AG09309 (cell line): ENCODE measurements around the gene RNF13.

Source experiments
- DNase-seq: peaks from one replicate; pipeline ENCODE4 v3.0.0-alpha.2; 2010; ENCODE audit warnings: low read depth
- H3K4me3 ChIP-seq: 2 replicates; pipeline ENCODE4 v1.5.1; 2011; ENCODE audit warnings: mild to moderate bottlenecking, low read depth, low read length, moderate library complexity; ENCODE audit not compliant: control insufficient read depth
- CTCF ChIP-seq: IDR thresholded peaks from 2 replicates; pipeline ENCODE4 v1.5.1; 2011; ENCODE audit warnings: mild to moderate bottlenecking, low read depth, low read length, inconsistent platforms; ENCODE audit not compliant: insufficient read depth, control insufficient read depth; ENCODE audit errors: missing control alignments

RNF13 gene

DNA sequence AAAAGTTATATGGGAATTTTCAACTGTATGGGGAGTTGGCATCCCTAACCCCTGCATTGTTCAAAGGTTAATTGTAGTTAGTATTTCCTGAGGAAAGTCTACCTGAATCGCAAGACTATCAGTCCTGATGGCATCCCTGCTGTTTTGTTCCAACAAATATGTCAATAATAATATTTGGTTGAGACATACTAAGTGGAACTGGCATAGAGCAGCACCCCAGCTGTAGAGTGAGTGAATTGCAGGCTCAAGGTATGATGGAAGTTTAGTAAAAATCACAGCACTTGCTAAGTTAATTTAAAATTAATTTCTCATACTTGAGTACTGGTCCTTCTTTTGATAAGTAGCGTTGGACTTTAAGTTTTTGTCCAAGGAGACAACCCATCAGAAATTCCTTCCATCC lies 42.8 kb upstream of the RNF13 start:
- no peak for DNase-seq
- TF ChIP-seq CTCF, result peak; percentile 5
- H3K4me3 ChIP-seq, result no peak overlapping the region

GRCh38 chr3:149771652-149772271 lies 41.3 kb upstream of the RNF13 start:
- peak; percentile 86 for TF ChIP-seq CTCF
- DNase-seq, result no peak
- no peak overlapping the region for H3K4me3 ChIP-seq

DNA sequence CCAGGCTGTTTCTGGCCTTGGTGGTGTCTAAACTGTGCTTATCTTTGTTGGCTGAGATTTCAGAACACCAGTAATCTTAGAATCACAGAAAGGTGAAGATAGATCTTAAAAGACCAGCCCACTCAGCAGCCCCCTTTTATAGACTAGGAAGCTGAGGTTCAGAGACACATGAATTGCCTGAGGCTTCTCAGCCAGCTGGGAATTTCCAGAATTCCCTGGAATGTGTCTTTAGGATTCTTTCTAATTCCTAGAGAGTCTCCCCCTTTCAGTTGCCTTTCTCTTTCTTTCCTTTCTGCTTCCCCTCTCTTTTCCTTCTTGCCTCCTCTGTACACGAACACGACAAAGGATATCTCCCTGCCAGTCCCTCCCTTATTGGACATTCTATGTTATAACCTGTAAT lies 40.2 kb upstream of the RNF13 start:
- DNase-seq, result no peak
- no peak for TF ChIP-seq CTCF
- no peak overlapping the region for H3K4me3 ChIP-seq

DNA sequence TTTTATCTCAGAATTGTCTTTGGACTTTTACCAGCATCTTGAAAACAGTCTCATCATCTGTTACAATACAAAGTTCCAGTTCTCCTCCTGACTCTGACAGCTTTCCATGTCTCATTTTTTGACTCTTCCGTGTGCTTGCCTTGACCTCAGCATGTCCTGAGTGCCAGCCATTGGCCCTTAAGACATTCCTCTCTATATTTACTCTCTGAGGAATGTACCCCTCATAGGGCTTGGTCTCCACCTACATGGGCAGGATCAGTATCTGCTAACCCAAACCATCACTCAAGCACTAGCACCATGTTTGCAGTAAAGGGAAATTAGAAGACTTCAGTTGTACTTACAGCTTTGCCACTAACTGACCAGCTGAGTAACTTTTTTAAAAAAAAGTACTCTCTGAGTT lies 36.8 kb upstream of the RNF13 start:
- H3K4me3 ChIP-seq, result no peak overlapping the region
- no peak for DNase-seq
- no peak for TF ChIP-seq CTCF

DNA sequence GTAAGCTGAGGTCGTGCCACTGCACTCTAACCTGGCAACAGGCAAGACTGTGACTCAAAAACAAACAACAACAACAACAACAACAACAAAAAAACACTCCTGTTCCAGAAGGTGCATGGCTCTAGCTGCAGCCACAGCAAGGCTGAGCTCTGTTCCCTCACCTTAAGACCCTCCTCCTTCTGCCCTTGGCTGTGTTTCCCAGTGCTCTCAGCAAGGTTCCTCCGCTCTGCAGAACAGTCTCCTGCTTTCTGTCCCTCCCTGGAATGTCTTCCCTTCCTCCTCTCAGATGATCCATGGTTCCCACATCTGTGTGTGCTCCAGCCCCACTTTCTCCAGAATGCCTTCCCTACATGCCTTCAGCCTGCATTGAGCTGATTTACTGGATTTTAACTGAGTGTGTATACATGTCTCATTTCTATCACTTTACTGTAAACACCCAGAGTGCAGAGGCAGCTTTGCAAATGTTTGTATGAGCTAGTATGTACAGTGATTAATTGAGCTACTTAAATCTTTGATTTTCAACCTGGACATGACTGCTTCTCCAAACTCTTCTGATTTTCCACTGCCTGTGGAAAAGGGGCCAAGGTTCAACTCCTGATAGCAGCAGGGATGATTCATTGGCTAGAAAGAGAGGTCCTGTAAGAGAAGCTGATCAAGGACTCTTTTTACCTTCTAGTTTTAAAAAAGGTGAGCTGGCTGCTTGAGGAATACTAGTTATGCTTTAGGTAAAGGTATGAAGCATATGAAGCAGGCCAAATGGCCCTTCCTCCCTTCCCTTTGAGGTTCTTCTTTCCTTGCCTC lies 35.4 kb upstream of the RNF13 start:
- H3K4me3 ChIP-seq, result no peak overlapping the region
- no peak for DNase-seq
- TF ChIP-seq CTCF, result no peak

GRCh38 chr3:149781211-149781610 lies 31.8 kb upstream of the RNF13 start:
- no peak for TF ChIP-seq CTCF
- no peak overlapping the region for H3K4me3 ChIP-seq
- DNase-seq, result no peak
